Right renal cortex interstitium (tissue), 3 donors: ENCODE measurements around the gene SH2D4B. TPM values are rescaled to one million over a fixed set of nuclear protein-coding genes. Genes with fewer than 3 reads are reported as not detected.
A peak's percentile ranks its signal among the peaks of the same experiment; 100 is the strongest.

Experiments
- DNase-seq, 3 donors: peaks; one replicate each; pipeline ENCODE4 v3.0.0-alpha.2; 2013; ENCODE audit warnings: low read depth in 3 of 3, low spot score in 2 of 3
- polyA plus RNA-seq, 3 donors: library from polyadenylated mRNA; unstranded; fragments of 120-200 nt; gene quantifications; one replicate each; pipeline ENCODE4 v1.2.1, GENCODE V29; 2013; ENCODE audit not compliant: insufficient read length in 3 of 3

SH2D4B gene
- polyA plus RNA-seq, 3 donors, result 0.04 to 0.14 (median 0.12) TPM

- no peak for DNase-seq
Measured at GRCh38 chr10:80585812-80586211, 48.1 kb downstream of the SH2D4B start.

DNA sequence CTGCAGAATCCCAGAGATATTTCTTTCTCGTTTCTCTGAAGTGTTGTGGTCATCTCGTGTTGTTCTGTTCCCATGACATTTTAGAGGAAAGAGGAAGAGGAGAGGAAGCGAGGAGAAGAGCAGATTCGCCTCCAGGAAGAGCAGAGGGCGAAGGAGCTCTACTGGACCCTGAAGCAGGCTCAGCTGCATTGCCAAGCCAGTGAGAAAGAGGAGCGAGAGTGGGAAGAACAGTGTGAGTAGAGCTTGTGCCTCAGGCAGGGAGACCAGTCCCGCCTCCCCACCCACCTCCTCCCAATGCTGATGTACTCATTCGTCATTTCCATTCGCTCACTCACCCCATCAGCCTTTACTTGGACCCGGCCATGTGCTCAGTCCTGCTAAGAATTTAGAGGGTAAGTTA is 50.8 kb downstream of the SH2D4B start:
- no peak for DNase-seq

DNA sequence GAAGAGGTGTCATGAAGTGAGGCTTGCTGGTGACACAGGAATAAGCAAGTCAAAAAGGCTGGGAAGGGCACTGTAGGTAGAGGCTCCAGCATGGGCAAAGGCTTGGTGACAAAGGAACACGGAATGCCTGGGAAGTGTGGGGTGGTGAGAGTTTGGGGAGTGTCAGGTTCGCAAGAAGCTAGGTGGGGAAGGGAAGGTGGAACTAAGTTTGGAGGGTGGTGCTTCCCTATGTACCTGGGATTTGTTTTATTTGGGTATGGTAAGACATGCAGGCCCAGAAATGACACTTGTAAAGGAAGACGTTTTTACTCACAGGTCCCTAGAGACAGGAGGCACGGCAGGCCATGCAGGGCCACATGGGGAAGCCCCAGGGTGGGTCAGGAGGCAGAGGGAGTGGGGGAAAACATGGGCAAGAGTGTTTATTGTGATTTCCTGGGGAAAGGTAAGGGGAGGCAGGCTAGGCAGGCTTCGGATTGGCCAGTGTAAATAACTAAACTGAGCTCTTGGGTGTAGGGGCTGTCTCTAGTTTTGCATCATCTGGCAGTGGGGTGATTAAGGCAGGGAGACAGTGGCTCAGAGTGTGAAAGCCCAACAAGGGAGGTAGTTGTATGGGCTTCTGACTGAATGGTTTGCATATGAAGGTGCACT is 52.1 kb downstream of the SH2D4B start:
- no peak for DNase-seq

GRCh38 chr10:80590585-80591125 is 53.0 kb downstream of the SH2D4B start:
- no peak for DNase-seq

GRCh38 chr10:80596391-80597257 is 58.9 kb downstream of the SH2D4B start:
- no peak for DNase-seq

GRCh38 chr10:80598084-80598798 is 60.5 kb downstream of the SH2D4B start:
- DNase-seq, result no peak

GRCh38 chr10:80598951-80599350 is 61.2 kb downstream of the SH2D4B start:
- DNase-seq, result no peak

DNA sequence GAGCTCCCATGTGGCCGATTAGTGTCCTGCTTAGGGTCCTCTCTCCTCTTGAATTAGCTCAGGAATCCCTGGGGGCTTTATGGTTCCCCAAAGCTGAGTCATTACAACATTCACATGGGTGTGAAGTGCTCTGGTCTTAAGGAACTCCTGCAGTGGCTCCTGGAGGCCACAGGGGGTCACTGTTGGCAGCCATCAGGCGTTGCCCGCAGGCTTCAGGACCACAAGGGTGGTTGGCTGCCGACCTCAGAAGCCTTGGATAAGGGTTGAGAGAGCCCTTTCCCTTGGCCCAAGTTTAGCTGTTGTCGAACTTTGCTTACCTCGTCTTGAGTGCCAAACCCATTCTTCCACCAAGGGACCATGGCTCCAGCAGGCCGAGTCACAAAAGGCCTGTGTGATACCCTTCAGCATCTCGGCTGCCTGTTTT is 61.7 kb downstream of the SH2D4B start:
- DNase-seq, result peak in 1 of 3 donors; percentile 53

- DNase-seq, result no peak
Measured at GRCh38 chr10:80600256-80600655, 62.6 kb downstream of the SH2D4B start.

DNA sequence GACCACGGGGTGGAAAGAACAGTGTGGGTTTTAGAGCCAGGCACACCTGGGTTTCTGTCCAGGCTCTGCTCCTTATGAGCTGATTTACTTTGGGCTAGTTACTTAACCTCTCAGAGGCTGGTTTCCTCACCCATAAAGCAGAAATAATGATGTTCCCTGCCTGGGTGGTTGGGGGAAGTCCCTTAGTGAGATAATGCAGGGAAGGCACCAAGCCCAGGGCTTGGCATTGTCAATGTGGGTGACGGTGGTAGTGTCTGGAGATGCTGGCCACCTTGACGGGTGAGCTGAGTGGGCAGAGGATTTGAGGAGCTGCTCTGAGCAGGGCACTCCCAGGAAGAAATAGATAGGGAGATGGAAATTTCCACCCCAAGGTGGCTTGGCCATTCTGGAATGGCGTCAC is 65.2 kb downstream of the SH2D4B start:
- DNase-seq, result no peak

- no peak for DNase-seq
Measured at GRCh38 chr10:80603516-80603915, 65.8 kb downstream of the SH2D4B start.

GRCh38 chr10:80608706-80609105 is 71.0 kb downstream of the SH2D4B start:
- DNase-seq, result no peak

DNA sequence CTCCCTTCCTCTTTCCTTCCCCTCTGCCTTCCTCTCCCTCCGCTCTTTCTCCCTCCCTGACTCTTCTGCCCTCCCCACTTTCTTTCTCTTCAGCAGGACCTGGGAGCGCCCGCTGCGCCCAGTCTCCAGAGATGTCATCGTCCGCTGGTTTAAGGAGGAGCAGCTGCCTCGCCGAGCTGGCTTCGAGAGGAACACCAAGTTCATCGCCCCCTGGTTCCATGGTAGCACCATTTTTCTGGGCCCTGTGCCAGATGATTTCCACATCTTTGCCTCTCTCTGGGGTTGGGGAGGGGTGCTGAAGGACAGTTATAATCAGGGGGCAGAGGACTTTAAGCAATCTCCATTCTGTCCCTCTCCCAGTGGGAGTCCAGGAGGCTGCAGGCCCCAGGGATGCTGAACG is 71.6 kb downstream of the SH2D4B start:
- no peak for DNase-seq

DNA sequence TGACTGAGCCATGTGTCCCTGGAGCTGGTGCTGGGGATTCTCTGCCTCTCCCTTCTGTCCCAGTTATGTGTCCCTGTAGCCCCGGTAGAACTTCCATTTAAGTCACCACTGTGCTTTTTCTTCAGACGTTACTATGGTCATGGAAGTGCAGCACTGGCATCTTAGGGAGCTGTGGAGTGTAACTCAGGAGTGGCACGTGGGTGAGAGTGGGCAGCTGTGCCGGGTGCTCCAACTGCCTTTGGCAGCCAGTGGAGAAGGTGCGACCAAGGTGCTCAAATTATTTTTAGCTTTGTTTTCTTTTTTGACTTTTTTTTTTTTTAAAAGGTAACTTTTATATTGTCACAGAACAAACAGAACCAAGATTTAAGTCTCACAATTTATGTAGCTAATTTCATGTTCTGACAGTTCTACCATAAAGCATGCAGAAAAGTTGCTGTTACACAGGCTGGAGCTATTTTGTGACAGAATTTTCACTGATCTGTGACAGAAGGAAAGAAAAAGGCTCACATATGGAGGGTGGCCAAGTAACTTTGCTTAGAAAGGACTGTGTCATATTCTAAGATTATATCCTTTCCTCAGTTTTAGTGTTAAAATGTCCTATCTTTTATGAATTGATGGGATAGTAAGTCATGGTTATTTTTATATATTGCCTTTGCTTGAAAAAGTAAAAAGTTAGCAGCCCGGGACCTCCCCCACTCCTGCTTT is 73.9 kb downstream of the SH2D4B start:
- no peak for DNase-seq

GRCh38 chr10:80612261-80612660 is 74.6 kb downstream of the SH2D4B start:
- DNase-seq, result no peak

DNA sequence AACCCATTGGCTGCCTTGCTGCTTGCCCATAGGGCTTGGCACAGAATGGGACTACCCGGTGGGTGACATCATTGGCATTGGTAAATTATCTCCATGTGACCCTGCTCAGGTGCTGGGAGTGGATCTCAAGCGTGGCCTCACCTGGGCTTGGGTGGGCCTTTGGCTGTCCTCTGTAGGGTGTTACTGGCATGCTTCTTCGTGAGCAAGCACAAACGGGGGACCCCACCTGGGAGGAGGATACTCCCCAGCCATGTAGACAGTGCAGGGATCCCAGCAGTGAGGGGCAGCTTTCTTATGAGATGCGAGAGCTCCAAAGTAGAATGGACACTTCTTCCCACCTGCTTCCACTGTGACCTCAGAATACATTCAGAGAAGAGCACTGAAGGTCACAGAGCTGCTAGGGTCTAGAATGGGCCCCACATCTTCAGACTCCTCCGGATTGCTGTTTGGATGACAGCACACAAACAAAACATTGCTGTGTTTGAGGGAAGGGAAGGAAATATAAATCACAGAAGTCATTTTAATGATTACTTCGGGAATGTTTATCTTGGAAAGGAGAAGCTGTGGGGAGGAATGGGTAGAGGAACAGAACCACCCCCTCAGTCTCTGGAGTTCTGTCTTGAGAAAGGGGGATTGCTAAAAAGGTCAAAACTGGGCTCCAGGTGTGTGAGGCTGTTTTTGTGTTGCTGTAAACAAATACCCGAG is 75.9 kb downstream of the SH2D4B start:
- no peak for DNase-seq

DNA sequence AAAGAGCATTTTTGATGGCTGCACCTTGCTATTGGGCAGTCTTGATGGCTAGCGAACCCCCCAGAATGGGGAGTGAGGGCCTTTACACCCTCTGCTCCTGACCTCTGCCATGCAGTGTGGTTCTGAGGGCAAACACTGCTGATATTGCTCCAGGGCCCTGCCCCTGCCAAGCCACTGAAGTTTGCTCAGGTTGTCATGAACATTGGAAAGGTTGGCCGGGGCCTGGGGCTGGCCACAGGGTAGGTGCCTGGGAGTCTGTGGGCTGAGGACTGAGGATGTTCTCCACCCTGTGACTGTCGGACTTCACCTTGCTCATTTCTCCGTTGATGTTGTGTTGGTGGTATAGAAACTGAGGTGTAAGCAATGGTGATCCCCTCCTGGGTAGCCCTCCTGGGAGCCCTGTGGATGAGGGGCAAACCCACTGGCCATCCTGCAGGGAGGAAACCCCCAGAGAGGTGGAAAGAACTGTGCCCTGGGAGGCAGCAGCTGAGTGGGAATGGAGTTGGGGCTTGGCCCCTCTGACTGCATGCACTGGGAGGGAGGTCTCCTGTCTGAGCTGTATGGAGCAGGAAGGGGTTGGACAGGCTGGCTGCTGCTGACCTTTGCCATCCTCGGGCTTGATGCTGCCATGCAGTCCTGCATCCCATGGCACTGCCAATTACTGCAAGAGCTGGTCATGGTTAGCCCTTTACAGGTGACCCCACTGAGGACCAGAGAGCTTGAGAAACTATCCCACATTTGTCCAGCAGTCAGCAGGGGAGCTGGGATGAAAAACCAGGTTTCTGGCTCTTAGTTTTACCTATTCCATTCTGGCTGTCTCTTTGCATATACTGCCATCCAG is 77.1 kb downstream of the SH2D4B start:
- DNase-seq, result no peak

GRCh38 chr10:80617807-80618206 is 80.1 kb downstream of the SH2D4B start:
- no peak for DNase-seq

GRCh38 chr10:80619036-80619435 is 81.3 kb downstream of the SH2D4B start:
- no peak for DNase-seq
